GM13977 (cell line): ENCODE data around the gene FAM237A.

ENCODE experiments used
- DNase-seq: peaks from one replicate; pipeline ENCODE4 v3.0.0; 2012; ENCODE audit warnings: low spot score
- CTCF ChIP-seq: IDR thresholded peaks from 2 replicates; pipeline ENCODE4 v1.5.1; 2012; ENCODE audit warnings: mild to moderate bottlenecking, control low read depth; ENCODE audit not compliant: insufficient read depth; ENCODE audit errors: extremely low read depth, missing control alignments
- in situ Hi-C: fragments of 300-500 bp; cut with MboI; formaldehyde crosslinking; loops from one replicate; pipeline ENCODE4 v1.12.0; 2022; ENCODE audit warnings: low sequenced_read_pairs, low pct_unique_long_range_greater_than_20kb, mixed read lengths, inconsistent platforms; ENCODE audit not compliant: unreplicated experiment

Gene FAM237A

DNA sequence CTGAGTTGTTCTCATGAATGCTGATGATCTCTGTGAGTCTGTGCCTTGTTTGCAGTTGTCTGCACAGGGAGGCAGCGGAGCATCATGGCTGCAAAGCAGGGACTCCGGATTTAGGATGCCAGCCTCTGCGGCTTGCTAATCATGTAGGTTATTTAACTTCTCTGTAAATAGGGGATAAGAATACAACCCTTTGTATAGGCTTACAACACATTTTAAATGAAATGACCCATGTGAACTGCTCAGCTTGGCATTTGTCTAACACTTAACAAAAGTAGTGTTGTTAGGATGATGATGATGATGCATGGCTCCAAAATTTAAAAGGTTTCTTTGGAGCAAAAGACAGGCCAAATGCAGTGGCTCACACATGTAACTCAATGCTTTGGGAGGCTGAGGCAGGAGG lies 56.5 kb downstream of the FAM237A start:
- no peak for DNase-seq
- TF ChIP-seq CTCF, result no peak
- in situ Hi-C loops, result loop anchor here (10.0 kb wide), 1 partner anchor 776 kb away; no protein-coding TSS in a partner anchor
